ENCODE results near the gene SIRPA. TPM values are rescaled to one million over a fixed set of nuclear protein-coding genes. Genes with fewer than 3 reads are reported as not detected.
A peak's percentile ranks its signal among the peaks of the same experiment; 100 is the strongest.
"Not testable (repeated sequence)": the region's sequence is repeated elsewhere in the genome, so short reads cannot be mapped to it uniquely, and the experiment has no call there.

SIRPA gene
- total RNA-seq, 1 experiment from 2014 or later = 6.7 TPM

DNA sequence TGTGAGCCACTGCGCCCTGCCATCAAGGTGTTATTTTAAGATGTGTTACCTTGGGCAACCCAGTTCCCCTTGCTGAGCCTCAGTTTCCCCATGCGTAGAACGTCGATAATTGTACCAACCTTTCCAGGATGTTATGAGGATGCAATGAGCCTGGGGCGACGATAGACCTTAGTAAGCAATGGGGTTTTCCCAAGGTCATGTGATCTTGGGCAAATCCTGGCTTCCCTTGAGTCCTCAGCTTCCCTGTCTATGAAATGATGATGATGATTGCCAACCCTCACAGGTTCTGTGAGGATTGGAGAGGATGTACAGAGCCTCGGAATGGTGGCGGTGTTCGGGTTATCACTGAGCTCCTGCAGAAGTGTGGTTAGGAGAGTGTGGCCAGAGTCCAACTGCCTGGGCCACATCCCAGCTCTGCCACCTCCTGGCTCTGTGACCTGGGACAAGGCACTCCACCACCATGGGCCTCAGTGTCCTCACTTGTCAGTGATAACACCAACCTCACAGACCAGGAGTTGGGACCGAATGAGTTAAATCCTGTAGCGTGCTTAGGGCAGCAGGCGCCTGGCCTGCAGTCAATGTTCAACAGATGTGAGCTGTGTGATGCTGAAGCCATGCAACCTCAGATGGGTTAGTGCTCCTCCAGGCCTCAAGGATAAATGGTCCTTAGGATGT is 23.4 kb downstream of the SIRPA start:
- DNase-seq = no peak
- H3K27me3 ChIP-seq (ENCODE audit: control insufficient read depth, insufficient read depth, low read length) = no peaks in the 10 kb centered on the region
- H3K36me3 ChIP-seq (replicated peaks; ENCODE audit: control insufficient read depth, insufficient read depth, low read length) = no peaks in the 10 kb centered on the region
- H3K4me3 ChIP-seq (ENCODE audit: insufficient read depth, low read depth, low read length) = no peak overlapping the region

GRCh38 chr20:1920252-1920651 is 25.0 kb downstream of the SIRPA start:
- Histone ChIP-seq H3K36me3 (replicated peaks; ENCODE audit: control insufficient read depth, insufficient read depth, low read length) (no peaks in the 10 kb centered on the region), H3K4me3 (ENCODE audit: insufficient read depth, low read depth, low read length) (no peak overlapping the region)

GRCh38 chr20:1920826-1921225 is 25.6 kb downstream of the SIRPA start:
- Histone ChIP-seq H3K4me3 (ENCODE audit: insufficient read depth, low read depth, low read length) (no peak overlapping the region), H3K36me3 (replicated peaks; ENCODE audit: control insufficient read depth, insufficient read depth, low read length) (no peaks in the 10 kb centered on the region), H3K27me3 (ENCODE audit: control insufficient read depth, insufficient read depth, low read length) (no peaks in the 10 kb centered on the region)
- DNase-seq = no peak

More at GRCh38 chr20:1920252-1920651, 25.0 kb downstream of the SIRPA start:
- no peaks in the 10 kb centered on the region for H3K27me3 ChIP-seq (ENCODE audit: control insufficient read depth, insufficient read depth, low read length)
- DNase-seq = no peak

GRCh38 chr20:1921985-1922384 is 26.8 kb downstream of the SIRPA start:
- H3K4me3 ChIP-seq (ENCODE audit: insufficient read depth, low read depth, low read length); H3K36me3 ChIP-seq (replicated peaks; ENCODE audit: control insufficient read depth, insufficient read depth, low read length); DNase-seq; H3K27me3 ChIP-seq (ENCODE audit: control insufficient read depth, insufficient read depth, low read length): not testable (repeated sequence)

DNA sequence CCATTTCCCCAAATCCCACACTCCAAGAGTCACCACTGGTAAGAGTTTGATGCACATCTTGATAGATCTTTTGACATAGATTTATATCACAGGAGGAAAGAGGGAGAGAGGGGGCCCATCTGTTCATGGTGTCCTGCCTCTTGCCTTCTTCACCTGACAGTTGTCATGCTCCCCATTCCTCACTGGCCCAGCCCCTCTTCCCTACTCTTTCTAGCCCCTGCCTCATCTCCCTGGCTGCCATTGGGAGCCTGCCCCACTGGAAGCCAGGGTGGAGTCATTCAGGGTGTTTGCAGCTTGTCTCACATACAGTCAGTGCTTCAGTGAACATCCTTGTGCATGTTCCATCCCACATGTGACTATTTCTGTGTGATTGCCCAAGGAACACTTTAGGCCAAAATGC is 27.6 kb downstream of the SIRPA start:
- no peak overlapping the region for H3K4me3 ChIP-seq (ENCODE audit: insufficient read depth, low read depth, low read length)
- no peaks in the 10 kb centered on the region for H3K36me3 ChIP-seq (replicated peaks; ENCODE audit: control insufficient read depth, insufficient read depth, low read length)
- DNase-seq = no peak
- H3K27me3 ChIP-seq (ENCODE audit: control insufficient read depth, insufficient read depth, low read length) = no peaks in the 10 kb centered on the region

DNA sequence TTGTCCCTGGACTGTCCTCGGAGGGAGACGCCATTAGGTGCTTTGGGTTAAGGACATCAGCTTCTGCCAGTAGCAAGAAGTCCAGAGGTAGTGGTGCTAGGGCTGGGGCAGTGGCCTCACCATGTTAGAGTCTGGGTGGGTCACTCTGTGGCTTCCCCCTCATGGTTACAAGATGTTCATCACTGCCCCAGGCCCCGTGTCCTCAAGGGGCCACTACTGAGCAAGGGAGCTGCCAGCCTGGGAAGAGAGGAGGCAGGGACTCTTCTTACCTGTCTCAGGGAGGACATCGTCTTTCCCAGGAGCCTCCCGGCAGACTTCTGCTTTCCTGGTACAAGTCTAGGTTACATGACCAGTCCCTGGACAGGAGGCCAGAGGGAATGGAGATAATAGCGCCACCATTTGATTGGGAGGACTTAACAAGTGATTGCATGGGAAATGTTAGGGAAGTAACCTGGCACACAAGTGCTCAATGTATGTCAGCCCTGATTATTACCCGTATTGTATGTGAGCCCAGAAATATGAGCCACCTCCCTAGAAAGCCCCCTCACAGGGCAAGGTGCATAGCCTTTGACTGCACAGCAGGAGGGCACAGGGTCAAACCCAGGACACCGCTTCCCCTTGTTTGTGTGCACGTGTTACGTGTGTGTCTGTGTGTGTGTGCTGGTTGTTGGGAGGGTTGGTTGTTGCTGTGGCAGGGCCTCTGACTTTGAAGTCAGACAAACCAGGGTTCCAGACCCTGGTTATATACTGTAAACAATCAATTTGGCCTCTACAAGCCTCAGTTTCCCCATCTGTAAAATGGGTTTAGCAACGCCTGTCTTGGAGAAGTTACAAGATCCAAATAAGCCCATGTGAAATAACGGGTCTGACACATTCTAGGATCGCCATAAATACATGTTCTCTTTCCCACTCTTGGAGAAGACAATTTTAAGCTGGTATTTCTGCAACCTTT is 30.0 kb downstream of the SIRPA start:
- Histone ChIP-seq H3K4me3 (ENCODE audit: insufficient read depth, low read depth, low read length) (no peak overlapping the region), H3K27me3 (ENCODE audit: control insufficient read depth, insufficient read depth, low read length) (no peaks in the 10 kb centered on the region), H3K36me3 (replicated peaks; ENCODE audit: control insufficient read depth, insufficient read depth, low read length) (no peaks in the 10 kb centered on the region)
- DNase-seq = peak; percentile 66

- Histone ChIP-seq H3K36me3 (replicated peaks; ENCODE audit: control insufficient read depth, insufficient read depth, low read length) (no peaks in the 10 kb centered on the region), H3K27me3 (ENCODE audit: control insufficient read depth, insufficient read depth, low read length) (no peaks in the 10 kb centered on the region), H3K4me3 (ENCODE audit: insufficient read depth, low read depth, low read length) (no peak overlapping the region)
- DNase-seq = no peak
Measured at GRCh38 chr20:1926237-1926636, 31.0 kb downstream of the SIRPA start.

DNA sequence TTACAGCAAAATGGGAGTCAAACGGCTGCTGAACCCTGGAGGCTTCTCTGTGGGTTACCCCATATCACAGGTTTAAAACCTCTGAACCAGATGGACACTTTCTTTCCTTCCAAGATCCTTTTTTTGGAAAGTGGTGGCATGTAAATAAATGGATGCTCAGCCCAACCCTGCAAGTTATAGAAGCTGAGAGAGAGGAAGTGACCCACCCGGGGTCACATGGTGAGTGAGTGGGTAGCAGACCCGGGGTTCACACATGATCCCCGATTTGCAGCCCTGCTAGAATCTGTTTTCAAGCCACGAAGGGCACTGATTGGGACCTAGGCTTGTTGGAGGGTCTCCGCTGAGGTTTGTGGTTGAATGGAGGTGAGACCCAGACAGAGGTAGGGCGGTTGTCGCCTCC is 32.0 kb downstream of the SIRPA start:
- no peak for DNase-seq
- Histone ChIP-seq H3K36me3 (replicated peaks; ENCODE audit: control insufficient read depth, insufficient read depth, low read length) (no peaks in the 10 kb centered on the region), H3K4me3 (ENCODE audit: insufficient read depth, low read depth, low read length) (no peak overlapping the region), H3K27me3 (ENCODE audit: control insufficient read depth, insufficient read depth, low read length) (no peaks in the 10 kb centered on the region)

- H3K27me3 ChIP-seq (ENCODE audit: control insufficient read depth, insufficient read depth, low read length) = no peaks in the 10 kb centered on the region
- no peaks in the 10 kb centered on the region for H3K36me3 ChIP-seq (replicated peaks; ENCODE audit: control insufficient read depth, insufficient read depth, low read length)
- H3K4me3 ChIP-seq (ENCODE audit: insufficient read depth, low read depth, low read length) = no peak overlapping the region
- no peak for DNase-seq
Measured at GRCh38 chr20:1928154-1928553, 32.9 kb downstream of the SIRPA start.

GRCh38 chr20:1928782-1929181 is 33.6 kb downstream of the SIRPA start:
- Histone ChIP-seq H3K27me3 (ENCODE audit: control insufficient read depth, insufficient read depth, low read length) (no peaks in the 10 kb centered on the region), H3K4me3 (ENCODE audit: insufficient read depth, low read depth, low read length) (no peak overlapping the region), H3K36me3 (replicated peaks; ENCODE audit: control insufficient read depth, insufficient read depth, low read length) (no peaks in the 10 kb centered on the region)
- DNase-seq = no peak

GRCh38 chr20:1929460-1929859 is 34.3 kb downstream of the SIRPA start:
- Histone ChIP-seq H3K27me3 (ENCODE audit: control insufficient read depth, insufficient read depth, low read length) (no peaks in the 10 kb centered on the region), H3K36me3 (replicated peaks; ENCODE audit: control insufficient read depth, insufficient read depth, low read length) (no peaks in the 10 kb centered on the region), H3K4me3 (ENCODE audit: insufficient read depth, low read depth, low read length) (no peak overlapping the region)
- DNase-seq = peak; percentile 72

DNA sequence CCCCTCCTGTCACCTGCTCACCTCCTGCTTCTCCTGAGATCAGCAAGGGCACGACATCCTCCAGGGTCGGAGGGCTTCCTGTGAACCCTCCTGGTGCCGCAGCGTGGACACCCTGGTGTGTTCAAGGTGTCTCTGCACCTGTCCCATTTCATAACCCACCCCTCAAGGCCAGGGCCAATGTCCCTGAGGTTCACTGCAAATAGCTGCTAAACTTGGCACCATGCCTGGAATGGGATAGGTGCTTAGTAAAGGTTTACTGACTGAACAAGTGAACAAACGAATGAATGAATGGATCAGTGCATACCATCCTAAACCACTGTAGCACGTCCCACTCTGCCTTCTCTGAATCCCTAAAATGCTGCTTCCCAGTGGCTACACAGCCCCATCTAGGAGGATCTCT is 35.0 kb downstream of the SIRPA start:
- Histone ChIP-seq H3K27me3 (ENCODE audit: control insufficient read depth, insufficient read depth, low read length) (no peaks in the 10 kb centered on the region), H3K36me3 (replicated peaks; ENCODE audit: control insufficient read depth, insufficient read depth, low read length) (no peaks in the 10 kb centered on the region), H3K4me3 (ENCODE audit: insufficient read depth, low read depth, low read length) (no peak overlapping the region)
- no peak for DNase-seq

DNA sequence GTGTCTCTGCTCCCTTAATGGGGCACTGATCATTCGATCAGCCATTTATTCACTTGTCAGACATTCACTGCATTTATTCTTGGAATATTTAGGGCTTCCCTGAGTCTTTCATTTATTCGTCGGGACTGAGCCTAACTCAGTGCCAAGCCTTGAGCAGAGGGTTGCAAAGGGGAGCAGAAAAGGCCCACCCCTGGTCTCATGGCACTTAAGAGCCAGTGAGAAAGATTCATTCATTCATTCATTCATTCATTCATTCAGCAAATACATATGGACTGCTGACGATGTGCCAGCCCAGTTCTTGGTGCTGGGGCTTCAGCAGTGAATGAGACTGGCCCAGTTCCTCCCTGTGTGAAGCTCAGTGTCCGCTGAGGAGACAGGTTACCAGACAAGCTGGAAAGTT is 36.6 kb downstream of the SIRPA start:
- H3K27me3 ChIP-seq (ENCODE audit: control insufficient read depth, insufficient read depth, low read length) = no peaks in the 10 kb centered on the region
- no peaks in the 10 kb centered on the region; the same call in 1 of the 2 replicates for H3K36me3 ChIP-seq (replicated peaks; ENCODE audit: control insufficient read depth, insufficient read depth, low read length)
- DNase-seq = no peak
- no peak overlapping the region for H3K4me3 ChIP-seq (ENCODE audit: insufficient read depth, low read depth, low read length)

DNA sequence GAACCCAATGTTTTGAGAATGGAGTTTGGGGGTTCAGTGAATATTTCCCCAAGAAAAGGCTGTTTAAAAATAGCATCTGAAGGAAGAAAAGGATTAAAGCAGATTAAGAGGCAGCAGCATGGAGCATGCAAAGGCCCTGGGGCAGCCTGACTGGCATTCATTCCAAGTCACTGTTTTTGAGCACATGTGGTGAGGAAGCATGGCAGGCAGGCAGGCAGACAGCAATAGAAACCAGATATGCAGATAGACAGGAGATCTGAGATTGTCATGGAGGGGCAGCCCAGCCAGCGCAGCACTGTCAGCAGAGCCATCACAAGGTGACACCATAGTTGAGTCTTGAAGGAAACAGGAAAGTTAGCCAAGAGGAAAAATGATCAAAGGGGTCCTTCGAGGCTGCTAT is 37.8 kb downstream of the SIRPA start:
- Histone ChIP-seq H3K27me3 (ENCODE audit: control insufficient read depth, insufficient read depth, low read length) (no peaks in the 10 kb centered on the region), H3K36me3 (replicated peaks; ENCODE audit: control insufficient read depth, insufficient read depth, low read length) (no peaks in the 10 kb centered on the region; the same call in 1 of the 2 replicates)
- no peak for DNase-seq

DNA sequence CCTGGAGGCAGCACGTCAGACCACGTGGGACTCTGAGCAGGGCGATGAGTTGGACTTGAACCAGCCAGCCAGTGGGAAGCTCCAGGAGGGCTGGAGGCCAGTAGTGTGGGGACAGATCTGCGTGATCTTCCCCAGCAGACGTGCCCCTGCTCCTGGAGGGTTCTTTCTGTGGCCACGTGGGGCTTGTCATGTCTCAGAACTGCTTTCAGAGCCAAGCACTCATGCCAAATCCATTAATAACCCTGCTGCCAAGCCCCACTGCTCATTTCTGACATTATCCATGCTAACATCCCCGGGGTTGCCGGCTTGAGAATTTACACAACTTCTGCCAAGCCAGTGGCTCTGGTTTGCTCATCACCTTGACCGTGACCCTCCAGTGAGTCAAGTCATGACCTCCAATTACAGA is 38.3 kb downstream of the SIRPA start:
- no peak overlapping the region for H3K4me3 ChIP-seq (ENCODE audit: insufficient read depth, low read depth, low read length)
- DNase-seq = no peak
- no peaks in the 10 kb centered on the region for H3K27me3 ChIP-seq (ENCODE audit: control insufficient read depth, insufficient read depth, low read length)
- no peaks in the 10 kb centered on the region; the same call in 1 of the 2 replicates for H3K36me3 ChIP-seq (replicated peaks; ENCODE audit: control insufficient read depth, insufficient read depth, low read length)

More for the DNA sequence above, 37.8 kb downstream of the SIRPA start:
- H3K4me3 ChIP-seq (ENCODE audit: insufficient read depth, low read depth, low read length) = no peak overlapping the region

All from H7 (cell line).